ENCODE data around the gene SLC35F3.
"Not testable (repeated sequence)": the region's sequence is repeated elsewhere in the genome, so short reads cannot be mapped to it uniquely, and the experiment has no call there.

SLC35F3 gene

DNA sequence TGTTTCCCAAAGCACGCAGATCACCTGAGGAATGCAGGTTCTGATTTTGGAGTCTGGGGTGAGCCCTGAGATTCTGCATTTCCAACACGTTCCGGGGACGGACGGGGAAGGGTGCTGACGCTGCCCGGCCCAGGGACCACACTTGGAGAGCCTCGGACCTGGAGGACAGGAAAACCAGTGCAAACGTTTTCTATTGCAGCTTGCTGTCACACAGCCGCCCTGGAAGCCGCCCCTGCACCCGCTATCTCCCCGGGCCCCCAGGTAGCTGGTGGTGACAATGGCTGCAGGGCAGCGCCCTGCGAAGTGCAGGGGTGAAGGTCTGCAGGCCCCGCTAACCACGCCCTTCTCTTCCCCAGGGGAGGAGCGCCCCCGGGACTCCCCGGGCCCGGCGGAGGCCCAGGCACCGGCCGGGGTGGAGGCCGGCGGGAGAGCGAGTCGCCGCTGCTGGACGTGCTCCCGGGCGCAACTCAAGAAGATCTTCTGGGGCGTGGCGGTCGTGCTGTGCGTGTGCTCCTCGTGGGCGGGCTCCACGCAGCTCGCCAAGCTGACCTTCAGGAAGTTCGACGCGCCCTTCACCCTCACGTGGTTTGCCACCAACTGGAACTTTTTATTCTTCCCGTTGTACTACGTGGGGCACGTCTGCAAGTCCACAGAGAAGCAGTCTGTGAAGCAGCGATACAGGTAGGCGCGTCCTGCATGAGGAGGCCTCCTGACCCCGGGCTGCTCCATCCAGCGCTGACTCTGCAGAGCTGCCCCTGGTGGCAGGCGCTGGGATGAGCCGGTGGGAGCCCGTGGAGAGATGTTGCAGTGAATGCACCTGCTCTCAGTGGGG, 326.8 kb downstream of the SLC35F3 start:
- no peak for DNase-seq

DNA sequence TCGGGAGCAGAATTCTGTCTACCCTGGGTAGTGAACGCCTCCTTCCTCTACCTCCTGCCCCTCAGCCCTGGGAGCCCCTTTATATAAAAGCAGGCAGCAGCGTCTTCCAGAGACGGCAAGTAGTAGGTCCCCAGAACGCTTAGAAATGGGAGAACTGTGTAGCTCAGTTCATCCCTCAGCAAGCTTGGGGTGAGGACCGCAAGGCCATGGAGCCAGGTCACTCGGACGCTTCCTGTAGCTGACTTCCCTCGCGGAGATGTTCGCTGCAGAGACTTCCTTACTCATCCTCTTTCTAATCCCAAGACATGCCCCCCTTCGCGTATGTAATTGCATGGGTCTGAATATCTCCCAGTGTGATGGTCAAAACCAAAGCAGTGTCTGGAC, 327.4 kb downstream of the SLC35F3 start:
- DNase-seq: no peak

DNA sequence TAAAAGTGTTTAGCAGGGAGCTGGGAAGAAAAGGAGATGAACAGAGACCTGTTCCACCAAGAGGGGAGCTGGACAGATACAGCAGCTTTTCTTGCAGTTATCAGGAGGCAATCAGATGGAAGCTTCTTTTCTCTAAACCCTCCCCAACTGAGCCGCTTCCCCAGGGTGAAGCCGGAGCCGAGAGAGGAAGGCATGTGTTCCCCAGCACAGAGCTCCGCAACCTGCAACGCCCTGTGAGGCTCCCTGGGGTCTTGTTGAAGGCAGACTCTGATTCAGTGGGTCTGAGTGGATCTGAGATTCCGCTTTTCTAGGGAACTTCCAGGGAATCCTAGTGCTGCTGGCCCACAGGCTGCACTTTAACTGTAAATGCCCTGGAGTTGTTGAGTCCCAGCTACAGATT, 329.7 kb downstream of the SLC35F3 start:
- DNase-seq: no peak

DNA sequence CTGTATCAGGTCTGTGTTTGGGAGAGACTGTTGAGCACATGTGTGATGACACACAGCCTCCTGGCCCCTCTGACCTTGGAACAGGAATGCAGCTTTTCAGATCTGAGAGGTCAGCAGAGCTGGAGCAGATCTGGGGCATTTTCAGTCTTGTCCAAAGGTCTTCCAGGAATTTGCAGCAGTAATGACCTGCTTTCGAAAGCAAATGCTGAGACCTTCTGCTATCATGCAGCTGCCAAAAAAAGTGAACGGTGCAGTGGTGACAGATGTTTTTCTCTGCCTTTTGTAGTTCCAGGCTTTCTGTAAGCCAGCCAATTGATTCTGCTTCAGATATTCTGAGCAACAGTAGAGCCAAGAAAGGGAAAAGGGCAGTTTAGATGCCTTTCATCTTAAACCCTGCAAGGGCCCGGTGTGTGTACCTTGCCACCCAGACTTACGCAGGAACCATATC, 331.0 kb downstream of the SLC35F3 start:
- no peak for DNase-seq

DNA sequence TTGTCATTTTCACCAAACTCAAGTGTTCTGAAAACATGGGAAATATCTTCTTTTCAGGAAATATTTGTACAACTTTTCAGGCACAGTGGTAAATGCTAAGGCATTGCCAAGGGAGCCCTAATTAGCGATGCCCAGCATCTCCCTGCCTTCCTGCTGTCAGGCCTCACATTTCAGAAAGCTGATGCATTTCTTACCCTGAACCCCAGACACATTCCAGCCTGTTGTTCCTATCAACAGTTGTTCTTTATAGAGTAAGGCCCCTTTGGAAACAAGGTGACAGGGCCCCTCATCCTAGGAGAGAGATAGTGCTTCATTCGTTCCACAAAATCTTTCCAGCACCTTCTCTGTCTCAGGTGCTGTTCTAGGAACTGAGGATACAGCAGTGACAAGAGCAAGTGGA, 332.9 kb downstream of the SLC35F3 start:
- DNase-seq: no peak

DNA sequence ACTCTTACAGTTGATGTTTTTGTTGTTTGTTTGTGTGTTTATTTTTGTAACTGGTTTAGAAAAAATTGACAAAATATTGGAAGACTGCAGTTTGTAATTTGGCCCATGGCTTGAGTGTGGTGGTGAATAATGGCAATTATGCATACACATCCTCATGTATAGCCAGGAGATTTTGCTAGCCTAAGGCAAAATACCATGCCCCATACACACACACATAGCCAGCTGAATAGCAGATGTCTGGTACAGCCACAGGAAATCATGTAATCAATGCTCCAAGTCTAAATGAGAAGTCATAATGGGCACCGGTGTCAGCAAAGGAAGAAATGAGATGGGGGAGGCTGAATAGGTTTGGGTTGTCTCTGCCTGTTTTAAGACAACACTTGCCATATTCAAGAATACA, 333.6 kb downstream of the SLC35F3 start:
- DNase-seq: no peak

DNA sequence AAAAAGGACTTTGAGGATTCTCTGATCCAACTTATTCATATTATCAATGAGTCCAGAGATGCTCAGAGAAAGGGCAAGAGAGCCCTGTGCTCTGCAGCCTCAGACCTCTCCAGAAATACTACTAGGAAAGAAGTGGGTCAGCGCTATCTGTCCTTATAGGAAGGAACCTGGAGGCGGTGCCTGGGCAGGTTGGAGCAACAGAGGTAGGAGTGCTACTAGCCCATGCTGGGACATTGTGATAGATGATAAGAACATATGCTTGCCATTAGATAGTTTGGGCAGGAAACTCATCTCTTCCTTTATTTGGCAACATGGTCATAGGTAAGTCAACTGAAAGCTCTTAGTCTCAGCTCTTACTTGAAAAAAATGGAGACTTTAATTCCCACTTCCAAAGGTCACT, 335.0 kb downstream of the SLC35F3 start:
- no peak for DNase-seq

DNA sequence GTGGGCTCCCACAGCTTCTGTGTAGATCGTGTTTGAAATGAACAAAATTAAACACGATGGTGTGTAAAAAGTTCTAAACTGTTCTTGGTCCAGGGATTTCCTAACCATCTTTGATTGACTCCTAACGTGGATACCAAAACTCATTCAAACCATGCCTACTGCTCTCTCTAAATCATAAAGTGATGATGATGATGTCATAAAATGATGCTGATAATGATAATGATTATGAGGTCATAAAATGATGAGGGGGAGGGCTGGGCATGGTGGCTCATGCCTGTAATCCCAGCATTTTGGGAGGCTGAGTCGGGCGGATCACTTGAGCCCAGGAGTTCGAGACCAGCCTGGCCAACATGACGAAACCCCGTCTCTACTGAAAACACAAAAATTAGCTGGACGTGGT, 335.5 kb downstream of the SLC35F3 start:
- no peak for DNase-seq

DNA sequence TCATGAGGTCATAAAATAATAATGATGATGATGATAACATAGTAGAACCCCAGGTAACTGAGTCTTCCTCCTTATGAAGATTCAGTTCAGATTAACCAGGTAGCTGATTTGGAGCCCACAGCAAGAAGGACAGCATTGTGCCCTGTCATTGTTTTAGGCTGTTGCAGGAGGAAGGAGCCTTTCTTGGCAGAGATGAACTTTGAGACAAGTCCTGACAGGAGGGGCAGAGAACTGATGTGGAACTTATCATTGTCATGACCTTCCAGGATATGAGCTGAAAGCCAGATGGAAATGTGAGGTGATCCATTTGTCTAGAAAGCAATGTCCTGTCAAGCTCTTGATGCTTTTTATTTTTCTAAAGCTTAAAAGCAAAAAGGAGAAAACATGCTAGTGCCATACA, 336.2 kb downstream of the SLC35F3 start:
- DNase-seq: no peak

DNA sequence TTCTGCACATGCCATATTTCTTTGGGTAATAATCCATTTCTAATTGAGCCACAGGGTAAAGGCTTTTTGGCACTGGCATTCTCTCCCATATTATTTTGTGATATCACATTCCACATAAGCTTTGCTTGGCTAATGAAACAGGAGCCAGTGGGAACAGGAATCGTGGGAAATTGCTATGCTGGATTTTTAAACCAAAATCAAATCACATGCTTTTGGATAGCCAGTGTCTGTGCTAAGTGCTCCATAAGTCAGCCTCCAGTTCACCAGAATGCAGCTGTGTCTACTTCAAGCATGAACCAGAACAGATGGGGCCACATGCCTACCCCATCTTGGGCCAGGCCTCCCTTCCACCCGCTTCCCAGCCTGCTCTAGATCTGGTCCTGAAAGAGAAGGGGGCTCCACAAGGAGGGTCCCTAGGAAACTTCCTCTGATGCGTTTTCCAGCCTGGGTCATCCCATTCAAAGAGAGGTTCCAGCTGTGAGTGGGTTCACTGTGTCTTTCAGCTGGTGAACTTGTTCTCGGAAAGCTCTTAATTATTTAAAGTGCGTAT, 337.5 kb downstream of the SLC35F3 start:
- DNase-seq: no peak

DNA sequence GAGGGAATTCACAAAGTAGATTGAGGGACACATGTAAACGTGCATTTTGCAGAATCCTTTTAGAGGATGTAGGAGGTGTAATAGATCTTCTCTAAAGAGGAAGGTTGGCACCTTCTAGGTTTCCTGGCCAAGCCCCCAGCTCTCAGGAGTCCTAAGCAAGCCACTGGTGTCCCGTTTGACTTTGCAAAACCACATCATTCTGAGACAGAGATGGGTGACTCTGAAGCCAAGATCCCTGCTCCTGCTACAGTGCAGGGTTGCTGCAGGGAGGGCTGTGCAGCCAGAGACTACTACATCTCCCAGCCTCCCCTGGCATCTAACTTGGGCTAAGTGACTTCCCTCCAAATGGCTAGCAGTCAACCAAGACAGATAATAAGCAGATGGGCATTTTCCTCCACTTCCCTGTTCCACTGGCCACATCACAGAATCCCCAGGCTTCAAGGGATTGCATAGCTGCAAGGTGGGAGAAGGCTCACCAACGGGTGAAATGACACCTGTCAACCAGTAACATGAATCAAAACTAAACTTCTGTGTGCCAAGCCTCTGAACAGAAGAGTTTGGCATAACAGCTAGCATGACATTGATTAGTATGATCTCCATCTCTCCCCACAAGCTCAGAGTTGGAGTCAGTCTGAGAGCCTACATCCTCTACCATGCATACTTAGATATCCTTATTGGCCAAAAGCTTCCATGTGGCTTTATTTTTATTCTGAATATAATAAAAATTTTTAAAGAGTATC, 339.2 kb downstream of the SLC35F3 start:
- DNase-seq: no peak

DNA sequence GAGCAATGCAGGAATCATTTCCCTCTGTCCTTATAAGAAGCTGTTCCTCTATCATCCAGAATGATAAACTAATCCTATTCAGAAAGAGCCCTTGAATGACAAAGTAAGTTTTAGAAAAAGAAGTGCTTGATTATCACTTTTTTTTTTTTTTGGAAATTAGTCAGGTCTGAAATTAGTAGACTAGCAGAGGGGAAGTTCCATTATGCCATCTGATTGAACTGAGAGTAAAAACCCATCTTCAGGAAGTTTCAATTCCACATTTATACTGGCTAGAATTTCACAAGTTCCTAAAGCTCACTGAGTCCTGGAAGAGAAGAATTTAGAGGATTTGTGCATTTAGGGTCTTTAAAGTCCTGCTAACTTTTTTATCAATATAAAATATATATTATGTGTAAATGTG, 340.0 kb downstream of the SLC35F3 start:
- peak; percentile 17 for DNase-seq

DNA sequence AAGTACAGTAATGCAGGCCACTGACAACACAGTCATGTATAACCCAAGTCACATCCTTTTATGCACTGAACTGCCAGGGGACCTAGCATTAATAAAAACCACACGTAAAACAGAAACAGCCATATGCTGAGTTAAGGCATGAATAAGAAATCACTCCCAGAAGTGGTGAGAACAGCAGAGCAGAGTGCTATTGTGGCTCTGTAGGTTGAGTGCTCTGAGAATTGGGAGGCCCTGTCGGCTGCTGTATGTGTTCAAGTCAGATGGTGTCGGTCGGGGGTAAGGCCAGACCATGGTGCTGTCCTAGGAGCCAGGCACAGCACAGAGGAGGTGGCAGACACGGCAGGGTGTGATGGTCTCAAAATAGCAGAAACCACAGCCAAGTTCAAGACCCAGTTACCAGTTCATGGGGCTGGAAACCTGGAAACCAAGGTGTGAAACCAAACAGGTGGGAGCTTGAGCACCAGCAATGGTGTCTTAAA, 342.2 kb downstream of the SLC35F3 start:
- DNase-seq: no peak

DNA sequence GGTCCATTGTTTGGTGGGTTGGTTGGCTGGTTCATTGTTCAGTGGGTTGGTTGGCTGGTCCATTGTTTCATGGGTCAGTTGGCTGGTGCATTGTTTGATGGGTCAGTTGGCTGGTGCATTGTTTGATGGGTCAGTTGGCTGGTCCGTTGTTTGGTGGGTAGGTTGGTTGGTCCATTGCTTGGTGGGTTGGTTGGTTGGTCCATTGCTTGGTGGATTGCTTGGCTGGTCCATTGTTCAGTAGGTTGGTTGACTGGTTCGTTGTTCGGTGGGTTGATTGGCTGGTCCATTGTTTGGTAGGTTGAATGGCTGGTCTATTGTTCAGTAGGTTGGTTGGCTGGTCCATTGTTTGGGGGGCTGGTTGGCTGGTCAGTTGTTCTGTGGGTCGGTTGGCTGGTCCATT, 343.3 kb downstream of the SLC35F3 start:
- not testable (repeated sequence) for DNase-seq

DNA sequence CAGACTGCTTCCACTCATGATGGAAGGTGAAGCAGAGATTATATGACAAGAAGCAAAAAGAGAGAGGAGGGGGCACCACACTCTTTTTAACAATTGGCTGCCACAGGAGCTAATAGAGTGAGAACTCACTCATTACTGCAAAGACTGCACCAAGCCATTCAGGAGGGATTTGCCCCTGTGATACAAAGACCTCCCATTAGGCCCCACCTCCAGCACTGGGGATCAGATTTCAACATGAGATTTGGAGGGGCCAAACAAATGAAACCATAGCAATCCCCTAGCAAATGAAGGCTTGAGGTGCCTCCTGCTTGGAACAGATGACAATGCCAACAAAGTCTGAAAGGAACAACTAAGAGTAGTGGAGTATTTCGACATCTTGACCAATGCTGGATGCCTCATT, 346.3 kb downstream of the SLC35F3 start:
- no peak for DNase-seq

DNA sequence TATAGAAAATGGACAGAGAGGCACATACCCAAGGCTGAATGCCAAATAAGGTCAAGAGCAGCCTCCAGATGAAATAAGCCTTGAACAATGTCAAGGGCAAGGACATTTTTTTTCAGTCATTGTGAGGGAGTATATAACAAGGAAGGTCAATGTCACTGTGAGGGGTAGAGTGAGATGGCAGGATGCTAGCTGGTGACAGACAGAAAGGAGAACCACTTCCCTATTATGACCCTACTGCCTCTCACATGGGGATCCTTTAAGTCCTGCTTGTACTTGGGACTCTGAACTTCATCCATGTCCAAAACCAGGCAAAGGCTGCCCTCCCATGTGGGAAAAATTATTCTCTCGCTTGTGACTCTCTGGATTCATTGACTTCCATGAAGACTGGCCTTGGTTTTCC, 349.3 kb downstream of the SLC35F3 start:
- DNase-seq: no peak

DNA sequence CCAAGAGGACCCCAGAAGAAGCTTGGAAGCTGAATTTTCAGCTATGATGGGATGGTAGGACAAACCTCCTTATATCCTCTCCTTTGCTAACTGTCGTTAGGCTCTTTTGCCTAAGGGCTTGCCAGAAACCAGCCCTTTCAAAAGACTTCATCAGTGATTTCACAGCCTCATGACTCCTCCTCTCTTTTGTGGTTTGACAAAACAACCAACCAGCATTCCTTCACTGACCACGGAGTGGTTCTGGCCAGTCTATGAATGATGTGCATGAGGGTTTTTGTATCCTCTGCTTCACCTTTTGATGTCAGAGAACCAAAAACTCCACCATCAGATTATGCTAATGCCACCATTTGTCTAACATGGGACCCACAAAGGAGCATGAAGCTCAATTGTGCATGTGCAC, 351.9 kb downstream of the SLC35F3 start:
- no peak for DNase-seq

DNA sequence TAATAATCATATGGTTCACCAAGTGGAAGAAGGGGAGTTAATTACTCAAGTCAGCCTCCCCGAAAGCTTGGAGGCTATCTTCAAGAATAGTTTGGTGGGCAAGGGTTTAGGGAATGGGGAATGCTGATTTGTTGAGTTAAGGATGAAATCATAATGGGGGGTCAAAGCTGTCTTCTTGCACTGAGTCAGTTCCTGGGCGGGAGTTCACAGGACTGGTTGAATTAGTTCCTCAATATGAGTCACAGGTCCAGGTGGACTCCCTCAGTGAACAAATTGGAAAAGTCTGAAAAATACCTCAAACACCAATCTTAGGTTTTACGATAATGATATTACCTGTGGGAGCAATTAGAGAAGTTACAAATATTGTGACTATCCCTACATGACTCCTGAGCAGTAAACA, 353.6 kb downstream of the SLC35F3 start:
- no peak for DNase-seq

DNA sequence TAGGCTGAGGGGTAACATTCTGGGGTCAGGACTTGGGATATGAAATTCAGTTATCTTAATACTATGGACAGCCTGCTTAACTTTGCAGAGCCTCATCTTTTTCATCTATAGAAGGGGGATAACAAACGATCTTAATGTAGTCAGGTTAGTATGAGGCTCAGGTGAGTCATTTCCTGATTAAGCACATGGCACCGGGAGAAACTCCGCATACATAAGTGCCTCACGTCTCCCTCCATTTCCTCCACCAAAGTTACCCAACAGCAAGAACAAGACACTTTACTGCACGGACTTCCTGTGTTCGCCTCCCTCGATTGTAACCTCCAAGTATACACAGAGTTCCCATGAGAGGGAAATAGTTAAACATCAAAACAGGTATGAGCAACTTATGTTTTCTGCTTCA, 356.1 kb downstream of the SLC35F3 start:
- no peak for DNase-seq

DNA sequence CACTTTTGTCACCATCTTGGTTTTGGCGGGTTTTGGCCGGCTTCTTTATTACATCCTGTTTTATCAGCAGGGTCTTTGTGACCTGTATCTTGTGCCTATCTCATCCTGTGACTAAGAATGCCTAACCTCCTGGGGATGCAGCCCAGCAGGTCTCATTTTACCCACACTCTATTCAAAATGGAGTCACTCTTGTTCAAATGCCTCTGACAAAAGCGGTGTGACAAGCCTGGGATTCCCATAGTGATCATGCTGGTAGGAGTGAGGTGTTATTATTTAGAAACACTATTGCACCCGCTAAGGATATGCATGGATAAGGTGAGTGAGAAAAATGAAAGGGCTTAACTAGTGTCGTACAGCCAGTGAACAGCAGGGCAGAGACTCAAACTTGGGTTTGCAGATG, 357.1 kb downstream of the SLC35F3 start:
- DNase-seq: no peak

DNA sequence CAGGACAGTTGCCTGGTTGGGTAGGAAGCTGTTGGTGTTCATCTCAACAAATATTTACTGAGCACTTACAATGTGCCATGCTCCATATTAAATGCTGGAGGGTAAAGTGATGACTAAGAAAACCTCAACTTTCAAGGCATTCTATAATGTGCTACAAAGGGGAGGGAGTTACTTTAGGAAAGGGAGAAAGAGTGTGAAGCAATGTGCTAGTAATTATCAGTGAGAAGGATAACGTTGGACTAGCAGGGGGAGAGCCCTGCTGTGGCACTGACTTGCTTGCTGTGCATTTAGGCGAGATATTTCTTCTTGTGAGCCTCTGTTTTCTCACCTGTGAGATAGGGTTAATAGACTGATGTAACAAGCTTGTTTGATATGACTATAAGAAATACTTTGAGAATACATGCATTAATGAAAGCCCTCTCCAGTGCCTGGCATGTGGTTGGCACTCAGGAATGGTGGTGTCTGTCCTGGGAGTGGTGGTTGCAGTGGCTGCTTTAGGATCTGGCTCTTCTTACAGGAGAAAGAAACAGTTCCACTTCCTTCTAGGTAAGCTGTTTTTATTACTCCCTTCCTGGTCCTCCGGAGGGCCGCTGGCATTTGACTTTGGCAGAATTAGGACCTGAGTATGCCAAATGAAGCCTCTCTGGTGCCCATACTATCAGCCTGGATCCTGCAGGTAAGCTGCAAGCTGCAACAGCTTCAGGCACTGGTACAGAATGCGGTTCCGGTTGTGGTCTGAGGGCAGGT, 357.7 kb downstream of the SLC35F3 start:
- DNase-seq: no peak

DNA sequence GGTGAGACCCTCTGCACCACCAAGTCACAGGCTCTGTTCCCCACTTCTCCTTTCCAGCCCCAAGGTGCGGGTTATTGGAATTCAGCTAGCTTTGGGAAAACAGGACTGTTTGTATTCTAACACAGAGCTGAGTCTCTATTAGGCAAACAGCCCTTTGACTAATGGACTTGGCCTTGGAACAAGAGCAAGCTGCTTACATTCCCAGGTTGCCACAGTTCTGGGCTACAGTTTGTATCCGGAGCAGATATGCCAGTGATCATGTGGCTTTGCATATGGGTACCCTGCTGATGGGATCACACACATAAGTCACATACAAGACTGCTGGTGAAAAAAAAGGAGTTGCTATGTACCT, 358.3 kb downstream of the SLC35F3 start:
- no peak for DNase-seq

DNA sequence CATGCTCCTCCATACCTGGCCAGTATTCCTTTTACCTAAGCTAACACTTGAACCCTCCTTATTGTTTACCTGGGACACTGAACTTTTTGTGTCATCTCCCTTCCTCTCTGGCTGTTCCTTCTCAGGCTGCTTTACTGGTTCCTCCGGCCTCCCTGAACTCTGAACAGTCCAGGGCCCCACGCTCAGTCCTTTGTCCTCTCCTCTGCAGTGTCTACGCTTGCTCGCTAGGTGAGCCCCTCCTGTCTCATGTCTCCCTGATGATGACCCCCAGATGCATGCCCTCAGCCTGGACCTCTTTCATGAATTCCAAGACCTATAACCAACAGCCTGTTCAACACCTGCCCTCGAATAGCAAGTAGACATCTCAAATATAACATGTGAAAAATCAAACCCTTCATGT, 360.4 kb downstream of the SLC35F3 start:
- DNase-seq: no peak

Data from midbrain (tissue), 1 donor.